SK-N-SH (cell line): Measurements from ENCODE around the gene ACTA1.
"Not testable (repeated sequence)": the region's sequence is repeated elsewhere in the genome, so short reads cannot be mapped to it uniquely, and the experiment has no call there.

Experiments used
- CHD2 ChIP-seq: fragments of 150-350 bp; IDR thresholded peaks from 2 replicates; pipeline ENCODE4 v1.6.1; 2018; ENCODE audit warnings: low read length; ENCODE audit not compliant: partially characterized antibody
- EP300 ChIP-seq, 2 experiments: IDR thresholded peaks; 2 replicates each; pipeline versions ENCODE4 v1.4.0 to v1.6.1; 2012; ENCODE audit warnings: borderline replicate concordance in 1 of 2, low read depth in 1 of 2, low read length in 1 of 2
- FOXJ3 ChIP-seq: sonication (generic); formaldehyde crosslinking; IDR thresholded peaks from 2 replicates; pipeline ENCODE4 v1.5.1; 2020; ENCODE audit warnings: mild to moderate bottlenecking, missing genetic modification reagents
- JUND ChIP-seq: IDR thresholded peaks from 2 replicates; pipeline ENCODE4 v1.4.0; 2012
- MXI1 ChIP-seq: IDR thresholded peaks from 2 replicates; pipeline ENCODE4 v1.6.1; 2012; ENCODE audit warnings: mild to moderate bottlenecking, low read depth, low read length, improper control_type of control experiment
- NFIC ChIP-seq: IDR thresholded peaks from 2 replicates; pipeline ENCODE4 v1.4.0; 2012; ENCODE audit warnings: borderline replicate concordance
- POLR2AphosphoS5 ChIP-seq: IDR thresholded peaks from 2 replicates; pipeline ENCODE4 v1.6.1; 2012; ENCODE audit warnings: low read depth, low read length
- RCOR1 ChIP-seq: fragments of 150-350 bp; IDR thresholded peaks from 2 replicates; pipeline ENCODE4 v1.6.1; 2017; ENCODE audit warnings: antibody characterized with exemption, low read length
- RFX5 ChIP-seq: IDR thresholded peaks from 2 replicates; pipeline ENCODE4 v1.6.1; 2012; ENCODE audit warnings: mild to moderate bottlenecking, improper control_type of control experiment, low read length
- SMC3 ChIP-seq: IDR thresholded peaks from 2 replicates; pipeline ENCODE4 v1.6.1; 2012; ENCODE audit warnings: low read depth, low read length, improper control_type of control experiment
- TAF1 ChIP-seq: IDR thresholded peaks from 2 replicates; pipeline ENCODE4 v1.6.1; 2012; ENCODE audit warnings: low read depth, mild to moderate bottlenecking, low read length, moderate library complexity, borderline replicate concordance
- TF ChIP-seq, protein P1 (sequence below): fragments of 200-600 bp; sonication (generic); IDR thresholded peaks from 2 replicates; pipeline ENCODE4 v1.6.1; 2017; ENCODE audit warnings: antibody characterized with exemption, mild to moderate bottlenecking, moderate library complexity
- TF ChIP-seq, protein P2 (sequence below): IDR thresholded peaks from 2 replicates; pipeline ENCODE4 v1.4.0; 2012; ENCODE audit warnings: low read depth
- TF ChIP-seq, protein P3 (sequence below): IDR thresholded peaks from 2 replicates; pipeline ENCODE4 v1.4.0; 2012; ENCODE audit warnings: low read depth, borderline replicate concordance

DNA sequence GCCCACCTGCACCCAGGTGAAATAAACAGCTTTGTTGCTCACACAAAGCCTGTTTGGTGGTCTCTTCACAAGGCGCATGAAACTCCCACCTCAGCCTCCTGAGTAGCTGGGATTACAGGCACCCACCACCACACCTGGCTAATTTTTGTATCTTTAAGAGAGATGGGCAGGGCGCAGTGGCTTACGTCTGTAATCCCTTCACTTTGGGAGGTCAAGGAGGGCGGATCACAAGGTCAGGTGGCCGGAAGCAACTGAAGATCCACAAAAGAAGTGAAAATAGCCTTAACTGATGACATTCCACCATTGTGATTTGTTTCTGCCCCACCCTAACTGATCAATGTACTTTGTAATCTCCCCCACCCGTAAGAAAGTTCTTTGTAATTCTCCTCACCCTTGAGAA lies 15.3 kb downstream of the ACTA1 start:
- TF ChIP-seq, protein P1, sequence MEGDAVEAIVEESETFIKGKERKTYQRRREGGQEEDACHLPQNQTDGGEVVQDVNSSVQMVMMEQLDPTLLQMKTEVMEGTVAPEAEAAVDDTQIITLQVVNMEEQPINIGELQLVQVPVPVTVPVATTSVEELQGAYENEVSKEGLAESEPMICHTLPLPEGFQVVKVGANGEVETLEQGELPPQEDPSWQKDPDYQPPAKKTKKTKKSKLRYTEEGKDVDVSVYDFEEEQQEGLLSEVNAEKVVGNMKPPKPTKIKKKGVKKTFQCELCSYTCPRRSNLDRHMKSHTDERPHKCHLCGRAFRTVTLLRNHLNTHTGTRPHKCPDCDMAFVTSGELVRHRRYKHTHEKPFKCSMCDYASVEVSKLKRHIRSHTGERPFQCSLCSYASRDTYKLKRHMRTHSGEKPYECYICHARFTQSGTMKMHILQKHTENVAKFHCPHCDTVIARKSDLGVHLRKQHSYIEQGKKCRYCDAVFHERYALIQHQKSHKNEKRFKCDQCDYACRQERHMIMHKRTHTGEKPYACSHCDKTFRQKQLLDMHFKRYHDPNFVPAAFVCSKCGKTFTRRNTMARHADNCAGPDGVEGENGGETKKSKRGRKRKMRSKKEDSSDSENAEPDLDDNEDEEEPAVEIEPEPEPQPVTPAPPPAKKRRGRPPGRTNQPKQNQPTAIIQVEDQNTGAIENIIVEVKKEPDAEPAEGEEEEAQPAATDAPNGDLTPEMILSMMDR: not testable (repeated sequence)
- not testable (repeated sequence) for TF ChIP-seq MXI1; CHD2; TAF1; NFIC; POLR2AphosphoS5; FOXJ3 (CRISPR knock-in tag); EP300 (IDR thresholded peaks at IDR 0.05; ENCODE audit: borderline replicate concordance in 1 of 2, low read depth in 1 of 2, low read length in 1 of 2); RCOR1; SMC3; RFX5; JUND
- TF ChIP-seq, protein P2, sequence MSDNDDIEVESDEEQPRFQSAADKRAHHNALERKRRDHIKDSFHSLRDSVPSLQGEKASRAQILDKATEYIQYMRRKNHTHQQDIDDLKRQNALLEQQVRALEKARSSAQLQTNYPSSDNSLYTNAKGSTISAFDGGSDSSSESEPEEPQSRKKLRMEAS: not testable (repeated sequence)
- TF ChIP-seq, protein P3, sequence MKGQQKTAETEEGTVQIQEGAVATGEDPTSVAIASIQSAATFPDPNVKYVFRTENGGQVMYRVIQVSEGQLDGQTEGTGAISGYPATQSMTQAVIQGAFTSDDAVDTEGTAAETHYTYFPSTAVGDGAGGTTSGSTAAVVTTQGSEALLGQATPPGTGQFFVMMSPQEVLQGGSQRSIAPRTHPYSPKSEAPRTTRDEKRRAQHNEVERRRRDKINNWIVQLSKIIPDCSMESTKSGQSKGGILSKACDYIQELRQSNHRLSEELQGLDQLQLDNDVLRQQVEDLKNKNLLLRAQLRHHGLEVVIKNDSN: not testable (repeated sequence)
